ENCODE data around the gene CLEC20A. TPM values are rescaled to one million over a fixed set of nuclear protein-coding genes. Genes with fewer than 3 reads are reported as not detected.
"Not testable (repeated sequence)": the region's sequence is repeated elsewhere in the genome, so short reads cannot be mapped to it uniquely, and the experiment has no call there.

CLEC20A gene
- total RNA-seq, 1 experiment from 2014 or later: not detected

- DNase-seq (ENCODE audit: low spot score): no peak
- in situ Hi-C loops (cut with HindIII; ENCODE audit: low sequenced_read_pairs): no loop called here
These were observed 33.7 kb upstream of the CLEC20A start for GRCh38 chr1:178530502-178530901.

GRCh38 chr1:178530037-178530402, 33.3 kb upstream of the CLEC20A start:
- in situ Hi-C loops (cut with HindIII; ENCODE audit: low sequenced_read_pairs): no loop called here
- DNase-seq (ENCODE audit: low spot score): no peak

GRCh38 chr1:178529364-178530036, 32.7 kb upstream of the CLEC20A start:
- DNase-seq (ENCODE audit: low spot score): no peak
- in situ Hi-C loops (cut with HindIII; ENCODE audit: low sequenced_read_pairs): no loop called here

- in situ Hi-C loops (cut with HindIII; ENCODE audit: low sequenced_read_pairs): no loop called here
- DNase-seq (ENCODE audit: low spot score): peak; percentile 61
These were observed 32.2 kb upstream of the CLEC20A start for GRCh38 chr1:178528953-178529335.

GRCh38 chr1:178528228-178528952, 31.6 kb upstream of the CLEC20A start:
- in situ Hi-C loops (cut with HindIII; ENCODE audit: low sequenced_read_pairs): no loop called here
- peak; percentile 25 for DNase-seq (ENCODE audit: low spot score)

GRCh38 chr1:178527117-178527516, 30.4 kb upstream of the CLEC20A start:
- DNase-seq (ENCODE audit: low spot score): no peak
- in situ Hi-C loops (cut with HindIII; ENCODE audit: low sequenced_read_pairs): no loop called here

- in situ Hi-C loops (cut with HindIII; ENCODE audit: low sequenced_read_pairs): no loop called here
- no peak for DNase-seq (ENCODE audit: low spot score)
These were observed 24.5 kb upstream of the CLEC20A start for GRCh38 chr1:178521241-178521640.

- in situ Hi-C loops (cut with HindIII; ENCODE audit: low sequenced_read_pairs): no loop called here
- DNase-seq (ENCODE audit: low spot score): no peak
These were observed 24.0 kb upstream of the CLEC20A start for GRCh38 chr1:178520803-178521202.

GRCh38 chr1:178518894-178519293, 22.1 kb upstream of the CLEC20A start:
- in situ Hi-C loops (cut with HindIII; ENCODE audit: low sequenced_read_pairs): no loop called here

GRCh38 chr1:178516110-178516509, 19.3 kb upstream of the CLEC20A start:
- DNase-seq (ENCODE audit: low spot score): no peak
- in situ Hi-C loops (cut with HindIII; ENCODE audit: low sequenced_read_pairs): no loop called here

More at GRCh38 chr1:178518894-178519293, 22.1 kb upstream of the CLEC20A start:
- DNase-seq (ENCODE audit: low spot score): no peak

GRCh38 chr1:178513278-178513983, 16.7 kb upstream of the CLEC20A start:
- in situ Hi-C loops (cut with HindIII; ENCODE audit: low sequenced_read_pairs): no loop called here
- DNase-seq (ENCODE audit: low spot score): no peak

- no peak for DNase-seq (ENCODE audit: low spot score)
- in situ Hi-C loops (cut with HindIII; ENCODE audit: low sequenced_read_pairs): no loop called here
These were observed 16.0 kb upstream of the CLEC20A start, which contains the start of gene TEX35 for GRCh38 chr1:178512566-178513277. Gene TEX35, plus strand, starts transcription at chr1:178513109. Its CDS starts 80 bp downstream, at chr1:178513189.

- in situ Hi-C loops (cut with HindIII; ENCODE audit: low sequenced_read_pairs): no loop called here
- no peak for DNase-seq (ENCODE audit: low spot score)
These were observed 13.4 kb upstream of the CLEC20A start for GRCh38 chr1:178510155-178510554.

- DNase-seq (ENCODE audit: low spot score): no peak
- in situ Hi-C loops (cut with HindIII; ENCODE audit: low sequenced_read_pairs): no loop called here
These were observed 12.7 kb upstream of the CLEC20A start for GRCh38 chr1:178509414-178510007.

- no peak for DNase-seq (ENCODE audit: low spot score)
- in situ Hi-C loops (cut with HindIII; ENCODE audit: low sequenced_read_pairs): no loop called here
These were observed 9.9 kb upstream of the CLEC20A start for GRCh38 chr1:178506669-178507068.

- DNase-seq (ENCODE audit: low spot score): peak; percentile 56
- in situ Hi-C loops (cut with HindIII; ENCODE audit: low sequenced_read_pairs): no loop called here
These were observed 9.4 kb upstream of the CLEC20A start for GRCh38 chr1:178506177-178506576.

GRCh38 chr1:178504286-178504685, 7.5 kb upstream of the CLEC20A start:
- in situ Hi-C loops (cut with HindIII; ENCODE audit: low sequenced_read_pairs): no loop called here
- no peak for DNase-seq (ENCODE audit: low spot score)

- DNase-seq (ENCODE audit: low spot score): no peak
- in situ Hi-C loops (cut with HindIII; ENCODE audit: low sequenced_read_pairs): no loop called here
These were observed 7.1 kb upstream of the CLEC20A start for GRCh38 chr1:178503849-178504248.

- in situ Hi-C loops (cut with HindIII; ENCODE audit: low sequenced_read_pairs); DNase-seq (ENCODE audit: low spot score): not testable (repeated sequence)
These were observed 6.6 kb upstream of the CLEC20A start for GRCh38 chr1:178503316-178503715.
